HepG2 (cell line): ENCODE data around the gene FSIP1.

Experiments used
- CTCF ChIP-seq: sonication (generic); formaldehyde crosslinking; IDR thresholded peaks from 2 replicates; pipeline ENCODE4 v1.5.0; 2020; ENCODE audit warnings: mild to moderate bottlenecking, missing genetic modification reagents, moderate library complexity
- KAT7 ChIP-seq: IDR thresholded peaks from 2 replicates; pipeline ENCODE4 v1.6.1; 2018; ENCODE audit warnings: borderline replicate concordance, missing compliant biosample characterization
- KLF12 ChIP-seq: sonication (generic); formaldehyde crosslinking; IDR thresholded peaks from 2 replicates; pipeline ENCODE4 v1.4.0; 2020; ENCODE audit warnings: missing genetic modification reagents, borderline replicate concordance
- RERE ChIP-seq: IDR thresholded peaks from 2 replicates; pipeline ENCODE4 v1.6.1; 2016; ENCODE audit warnings: low read depth, missing genetic modification reagents, missing compliant biosample characterization
- ZNF24 ChIP-seq: fragments of 450-650 bp; IDR thresholded peaks from 2 replicates; pipeline ENCODE4 v1.6.1; 2017; ENCODE audit warnings: antibody characterized with exemption, mild to moderate bottlenecking

GRCh38 chr15:39586387-39587095 is 196.1 kb downstream of the FSIP1 start:
- TF ChIP-seq CTCF (no peak), KLF12 (CRISPR knock-in tag) (no peak), RERE (no peak), ZNF24 (no peak), KAT7 (CRISPR knock-in tag) (no peak)
